ENCODE results near the gene ISL2.

- TF ChIP-seq CTCF (IDR thresholded peaks at IDR 0.05; ENCODE audit: low read depth, low read length) (no peak), POLR2A (IDR thresholded peaks at IDR 0.05; ENCODE audit: extremely low read depth, insufficient read length) (no peak), MAX (IDR thresholded peaks at IDR 0.05; ENCODE audit: low read depth, low read length) (no peak)
These were observed 22.8 kb upstream of the ISL2 start for GRCh38 chr15:76313731-76314130.

Data from NB4 (cell line).